H1 (cell line): ENCODE data around the gene PTPRD. TPM values are rescaled to one million over a fixed set of nuclear protein-coding genes. Genes with fewer than 3 reads are reported as not detected.

Experiments used
- CTCF ChIA-PET: fragments of 300-600 bp; sonication (Branson Sonifier 250); formaldehyde crosslinking; loops from one replicate; lab custom pipeline; 2021; ENCODE audit not compliant: partially characterized antibody; lab: Charles Lee
- POLR2A ChIA-PET: fragments of 300-600 bp; sonication (Branson Sonifier 250); formaldehyde crosslinking; loops from one replicate; lab custom pipeline; 2021; ENCODE audit warnings: inconsistent platforms; ENCODE audit not compliant: partially characterized antibody; lab: Charles Lee
- DNase-seq, 2 experiments: peaks; one replicate each; pipeline versions ENCODE4 v3.0.0 to v3.0.0-alpha.2; 2010 to 2022; ENCODE audit warnings: low spot score in 2 of 2, low read depth in 1 of 2, mixed read lengths in 1 of 2
- FAIRE-seq: peaks from 2 replicates; lab custom pipeline; 2011; peaks lifted over from hg19 to GRCh38; lab: Jason Lieb, UNC
- H2AFZ ChIP-seq: 2 replicates; pipeline ENCODE4 v1.8.1; 2012; ENCODE audit warnings: low read length, inconsistent platforms
- H2AK5ac ChIP-seq: 2 replicates; pipeline ENCODE4 v1.6.1; 2013; ENCODE audit warnings: low read depth, low read length
- H2BK120ac ChIP-seq: replicated peaks from 2 replicates; pipeline ENCODE3; 2013; ENCODE audit warnings: low read depth, low read length, inconsistent platforms
- H2BK12ac ChIP-seq: 2 replicates; pipeline ENCODE4 v1.6.1; 2013; ENCODE audit warnings: low read depth, low read length
- H2BK15ac ChIP-seq: 2 replicates; pipeline ENCODE4 v1.6.1; 2013; ENCODE audit warnings: low read length
- H2BK20ac ChIP-seq: 2 replicates; pipeline ENCODE4 v1.6.1; 2013; ENCODE audit warnings: low read length
- H2BK5ac ChIP-seq: 2 replicates; pipeline ENCODE4 v1.6.1; 2013; ENCODE audit warnings: low read depth, low read length
- H3K14ac ChIP-seq: 2 replicates; pipeline ENCODE4 v1.6.1; 2013; ENCODE audit warnings: inconsistent platforms; ENCODE audit not compliant: insufficient read length
- H3K18ac ChIP-seq: 2 replicates; pipeline ENCODE4 v1.6.1; 2013; ENCODE audit warnings: low read length; ENCODE audit errors: extremely low read depth
- H3K23ac ChIP-seq: 2 replicates; pipeline ENCODE4 v1.6.1; 2013; ENCODE audit warnings: inconsistent platforms; ENCODE audit not compliant: insufficient read length
- H3K23me2 ChIP-seq: 2 replicates; pipeline ENCODE4 v1.6.1; 2013; ENCODE audit warnings: low read depth, low read length
- H3K27ac ChIP-seq: 2 replicates; pipeline ENCODE4 v1.6.1; 2011; ENCODE audit warnings: low read depth, low read length, inconsistent platforms
- H3K27me3 ChIP-seq, 4 experiments: replicated peaks in 1 of 4; 1 replicate in 1 of 4; 2 replicates in 3 of 4; pipeline versions ENCODE4 v1.6.1 to v1.8.1; 2011 to 2013; ENCODE audit warnings: low read length in 3 of 4, mild to moderate bottlenecking in 3 of 4, inconsistent platforms in 2 of 4, mixed read lengths in 2 of 4, moderate library complexity in 1 of 4; ENCODE audit not compliant: control insufficient read depth in 3 of 4, insufficient read depth in 3 of 4; ENCODE audit errors: extremely low read depth in 1 of 4
- H3K36me3 ChIP-seq, 4 experiments: 2 replicates each; pipeline versions ENCODE4 v1.6.1 to v1.8.1; 2011 to 2013; ENCODE audit warnings: mild to moderate bottlenecking in 4 of 4, low read length in 3 of 4, moderate library complexity in 2 of 4, control low read depth in 1 of 4, inconsistent platforms in 1 of 4; ENCODE audit not compliant: insufficient read depth in 4 of 4, control insufficient read depth in 2 of 4
- H3K4ac ChIP-seq: replicated peaks from 2 replicates; pipeline ENCODE3; 2013; ENCODE audit warnings: low read length, low read depth, mixed read lengths, inconsistent platforms; ENCODE audit not compliant: insufficient read length
- H3K4me1 ChIP-seq, 4 experiments: replicated peaks in 1 of 4; 1 replicate in 1 of 4; 2 replicates in 3 of 4; pipeline versions ENCODE4 v1.6.1 to v1.8.1; 2011 to 2013; ENCODE audit warnings: low read length in 3 of 4, inconsistent platforms in 2 of 4, mixed read lengths in 1 of 4; ENCODE audit not compliant: insufficient read depth in 4 of 4, control insufficient read depth in 3 of 4
- H3K4me2 ChIP-seq, 2 experiments: 2 replicates each; pipeline versions ENCODE4 v1.6.1 to v1.8.1; 2011 to 2013; ENCODE audit warnings: low read depth in 2 of 2, low read length in 2 of 2, control low read depth in 1 of 2, inconsistent platforms in 1 of 2, mild to moderate bottlenecking in 1 of 2; ENCODE audit not compliant: insufficient read depth in 1 of 2
- H3K4me3 ChIP-seq, 4 experiments: fragments of 200-600, 300-600 bp in 1 of 4; sonication (generic), shearing (Covaris generic), sonication (Bioruptor Twin) in 1 of 4; 2 replicates each; pipeline versions ENCODE4 v1.5.1 to v1.8.1; 2011 to 2016; ENCODE audit warnings: low read length in 4 of 4, low read depth in 3 of 4, control low read depth in 2 of 4, inconsistent platforms in 2 of 4, mild to moderate bottlenecking in 2 of 4, mixed read lengths in 1 of 4, moderate library complexity in 1 of 4; ENCODE audit not compliant: insufficient read depth in 2 of 4; ENCODE audit errors: extremely low read depth in 1 of 4
- H3K56ac ChIP-seq: replicated peaks from 2 replicates; pipeline ENCODE3; 2013; ENCODE audit warnings: low read depth, mild to moderate bottlenecking, mixed read lengths, low read length, inconsistent platforms; ENCODE audit not compliant: insufficient read length
- H3K79me1 ChIP-seq: 2 replicates; pipeline ENCODE4 v1.6.1; 2013; ENCODE audit warnings: low read depth, low read length, control low read depth
- H3K79me2 ChIP-seq, 2 experiments: 2 replicates each; pipeline versions ENCODE4 v1.6.1 to v1.8.1; 2012 to 2013; ENCODE audit warnings: low read length in 2 of 2, mild to moderate bottlenecking in 2 of 2, inconsistent platforms in 1 of 2; ENCODE audit not compliant: insufficient read depth in 2 of 2, control insufficient read depth in 1 of 2
- H3K9ac ChIP-seq, 4 experiments: replicated peaks in 1 of 4; 1 replicate in 1 of 4; 2 replicates in 3 of 4; pipeline versions ENCODE4 v1.6.1 to v1.8.1; 2011 to 2013; ENCODE audit warnings: low read depth in 3 of 4, low read length in 3 of 4, control low read depth in 2 of 4, mild to moderate bottlenecking in 2 of 4, moderate library complexity in 2 of 4, inconsistent platforms in 1 of 4; ENCODE audit errors: extremely low read depth in 1 of 4
- H3K9me3 ChIP-seq, 2 experiments: 2 replicates each; pipeline versions ENCODE4 v1.6.1 to v1.8.1; 2012 to 2013; ENCODE audit warnings: mild to moderate bottlenecking in 2 of 2, moderate library complexity in 2 of 2, control low read depth in 1 of 2, inconsistent platforms in 1 of 2, low read depth in 1 of 2, low read length in 1 of 2, mixed read lengths in 1 of 2; ENCODE audit not compliant: insufficient read depth in 2 of 2
- H4K20me1 ChIP-seq, 2 experiments: replicated peaks in 1 of 2; 2 replicates each; pipeline versions ENCODE3 to v1.8.1; 2011 to 2013; ENCODE audit warnings: inconsistent platforms in 2 of 2, low read length in 2 of 2, mild to moderate bottlenecking in 1 of 2; ENCODE audit not compliant: insufficient read depth in 2 of 2, control insufficient read depth in 1 of 2
- H4K5ac ChIP-seq: 2 replicates; pipeline ENCODE4 v1.6.1; 2013; ENCODE audit warnings: low read length, low read depth, mixed read lengths, inconsistent platforms; ENCODE audit not compliant: insufficient read length
- H4K8ac ChIP-seq: 2 replicates; pipeline ENCODE4 v1.8.0; 2013; ENCODE audit warnings: mild to moderate bottlenecking, moderate library complexity, low read length, inconsistent platforms; ENCODE audit not compliant: insufficient read depth; ENCODE audit errors: extremely low read depth
- H4K91ac ChIP-seq: replicated peaks from 2 replicates; pipeline ENCODE3; 2013; ENCODE audit warnings: low read length, mixed read lengths, inconsistent platforms; ENCODE audit not compliant: insufficient read length
- CHD1 ChIP-seq: IDR thresholded peaks from 2 replicates; pipeline ENCODE4 v1.6.1; 2012; ENCODE audit warnings: low read depth, low read length, improper control_type of control experiment
- EP300 ChIP-seq, 2 experiments: IDR thresholded peaks; 1 replicate in 1 of 2; 2 replicates in 1 of 2; pipeline ENCODE4 v1.6.1; 2011 to 2012; ENCODE audit warnings: low read depth in 2 of 2, low read length in 2 of 2, mild to moderate bottlenecking in 2 of 2, borderline replicate concordance in 1 of 2, inconsistent platforms in 1 of 2, moderate library complexity in 1 of 2
- RAD21 ChIP-seq, 2 experiments: IDR thresholded peaks in 1 of 2; conservative IDR thresholded peaks in 1 of 2; 2 replicates each; pipeline ENCODE4 v1.6.1; 2011; ENCODE audit warnings: low read depth in 2 of 2, low read length in 2 of 2, improper control_type of control experiment in 1 of 2, inconsistent platforms in 1 of 2, mild to moderate bottlenecking in 1 of 2, moderate library complexity in 1 of 2
- WGBS, 2 experiments: shearing (Covaris generic) in 1 of 2; methylation state at CpG; one replicate each; pipeline versions ENCODE4 v1.1.6 to v1.1.7; 2013 to 2015; ENCODE audit warnings: low lambda C conversion rate in 2 of 2, mixed read lengths in 2 of 2, inconsistent platforms in 1 of 2, low coverage in 1 of 2, missing lambda C conversion rate in 1 of 2; ENCODE audit not compliant: insufficient replicate concordance in 2 of 2, insufficient coverage in 1 of 2, insufficient read length in 1 of 2; ENCODE audit errors: extremely low coverage in 1 of 2, missing lambda C conversion rate in 1 of 2; 5-methylcytosine and 5-hydroxymethylcytosine counted together
- polyA plus RNA-seq, 7 experiments: library from polyadenylated mRNA; depleted of rRNA in 3 of 7; stranded (reverse) in 5 of 7; unstranded in 2 of 7; fragments of >200 nt in 5 of 7; fragments of 200-250 nt in 2 of 7; gene quantifications; 1 replicate in 5 of 7; 2 replicates in 1 of 7; 4 replicates in 1 of 7; pipeline versions ENCODE4 v1.2.1 to v1.2.3, GENCODE V29; 2011 to 2013; ENCODE audit warnings: missing spikeins in 2 of 7, mixed read lengths in 2 of 7
- total RNA-seq: library from RNA; stranded (reverse); fragmentation: NEBNext Ultra II Directional; extraction: Animal tissue kit (Norgen Biotek cat#: 25700); gene quantifications from 2 replicates; pipeline ENCODE4 v1.2.1, GENCODE V29; 2021

Gene PTPRD
- total and polyA plus RNA-seq, 2 of the 8 experiments (the other 6 are each of a cell fraction or from before 2014, with no cell fraction given) = 17.2 to 77.0 TPM

DNA sequence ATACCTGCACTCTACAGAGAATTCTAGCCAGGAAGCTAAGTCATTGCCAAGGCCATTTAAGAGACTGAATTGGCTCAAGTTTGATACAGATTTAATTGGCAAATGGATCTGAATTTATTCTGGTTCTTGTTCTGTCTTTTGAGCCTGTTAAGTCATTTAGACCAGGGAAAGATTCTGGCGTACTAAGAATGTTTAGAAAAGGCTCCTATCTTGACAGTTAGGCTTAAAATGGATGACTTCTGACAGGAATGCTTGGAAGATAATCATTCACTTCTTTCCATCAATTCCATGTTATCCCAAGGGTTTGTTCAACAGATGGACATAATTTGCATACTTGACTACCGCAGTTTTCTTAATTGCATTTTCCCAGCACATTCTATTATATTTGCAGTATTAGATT lies 376.6 kb downstream of the PTPRD start:
- no peak overlapping the region for H2BK12ac ChIP-seq
- H4K91ac ChIP-seq = no peak overlapping the region
- no peaks in the 10 kb centered on the region for H3K79me1 ChIP-seq
- DNase-seq = no peak
- no peak overlapping the region for H2AFZ ChIP-seq
- H3K23ac ChIP-seq = no peak overlapping the region
- H3K79me2 ChIP-seq = no peaks in the 10 kb centered on the region
- ChIA-PET CTCF (no interaction called here), POLR2A (no interaction called here)
- H3K4ac ChIP-seq = no peak overlapping the region
- H3K23me2 ChIP-seq = no peaks in the 10 kb centered on the region; the same call in 1 of the 2 replicates
- no peak for FAIRE-seq
- H3K9me3 ChIP-seq = no peaks in the 10 kb centered on the region
- no peak overlapping the region for H2BK15ac ChIP-seq
- H4K8ac ChIP-seq = no peak overlapping the region
- H2BK120ac ChIP-seq = no peak overlapping the region
- H3K27me3 ChIP-seq = no peaks in the 10 kb centered on the region
- H3K27ac ChIP-seq = no peak overlapping the region
- no peak overlapping the region for H3K4me2 ChIP-seq
- H2AK5ac ChIP-seq = no peak overlapping the region
- 94% methylated on average over 2 of the region's 2 CpGs; no CpG with 5 or more reads in 1 of the 2 experiments for WGBS, 2 experiments
- H4K5ac ChIP-seq = no peak overlapping the region
- TF ChIP-seq CHD1 (no peak), EP300 (IDR thresholded peaks at IDR 0.05; ENCODE audit: borderline replicate concordance in 1 of 2, low read depth in 2 of 2, low read length in 2 of 2) (no peak), RAD21 (IDR thresholded peaks at IDR 0.05 in 1 of 2, conservative IDR thresholded peaks at IDR 0.05 in 1 of 2; ENCODE audit: low read depth in 2 of 2, low read length in 2 of 2) (no peak)
- no peak overlapping the region for H3K9ac ChIP-seq
- H3K4me1 ChIP-seq = peaks cover 0 to 6% (median 0%) of the 10 kb centered on the region in 4 experiments; a peak in 2 of 7 replicates
- H3K18ac ChIP-seq = no peak overlapping the region
- no peak overlapping the region for H3K56ac ChIP-seq
- no peak overlapping the region for H2BK20ac ChIP-seq
- no peaks in the 10 kb centered on the region for H3K36me3 ChIP-seq
- no peak overlapping the region for H2BK5ac ChIP-seq
- no peak overlapping the region for H3K14ac ChIP-seq
- H4K20me1 ChIP-seq = no peaks in the 10 kb centered on the region
- no peak overlapping the region for H3K4me3 ChIP-seq
